ENCODE measurements around the gene HSD17B4.

- TF ChIP-seq CTCF (IDR thresholded peaks at IDR 0.05) (no peak), POLR2A (IDR thresholded peaks at IDR 0.05) (no peak)
These were observed 49.4 kb downstream of the HSD17B4 start for GRCh38 chr5:119501671-119502179.

Data from Peyer's patch (tissue), 4 donors.